ENCODE data around the gene TRIML2. TPM values are rescaled to one million over a fixed set of nuclear protein-coding genes. Genes with fewer than 3 reads are reported as not detected.
"Not testable (repeated sequence)": the region's sequence is repeated elsewhere in the genome, so short reads cannot be mapped to it uniquely, and the experiment has no call there.

The TRIML2 gene
- total RNA-seq, 2 experiments from 2014 or later, result not detected

- CTCF ChIA-PET, result no interaction called here
- POLR2A ChIA-PET, result no interaction called here
Measured at GRCh38 chr4:188107931-188108843, 1.2 kb downstream of the TRIML2 start.

- CTCF ChIA-PET, result no interaction called here
- POLR2A ChIA-PET, result no interaction called here
Measured at GRCh38 chr4:188106454-188106853, 2.9 kb downstream of the TRIML2 start.

- ChIA-PET POLR2A (no interaction called here), CTCF (no interaction called here)
Measured at GRCh38 chr4:188092824-188093223, 16.6 kb downstream of the TRIML2 start.

- ChIA-PET CTCF (no interaction called here), POLR2A (no interaction called here)
Measured at GRCh38 chr4:188086858-188087257, 22.5 kb downstream of the TRIML2 start.

- ChIA-PET CTCF (no interaction called here), POLR2A (no interaction called here)
Measured at GRCh38 chr4:188082796-188083195, 26.6 kb downstream of the TRIML2 start.

- ChIA-PET CTCF (no interaction called here), POLR2A (no interaction called here)
Measured at GRCh38 chr4:188078116-188078515, 31.3 kb downstream of the TRIML2 start.

- CTCF ChIA-PET, result no interaction called here
- POLR2A ChIA-PET, result no interaction called here
Measured at GRCh38 chr4:188076169-188076568, 33.2 kb downstream of the TRIML2 start.

- ChIA-PET CTCF (no interaction called here), POLR2A (no interaction called here)
Measured at GRCh38 chr4:188061083-188061482, 48.3 kb downstream of the TRIML2 start.

- POLR2A ChIA-PET, result no interaction called here
- CTCF ChIA-PET, result no interaction called here
Measured at GRCh38 chr4:188053302-188053701, 56.1 kb downstream of the TRIML2 start.

- CTCF ChIA-PET, result no interaction called here
- POLR2A ChIA-PET, result no interaction called here
Measured at GRCh38 chr4:188046657-188047056, 62.7 kb downstream of the TRIML2 start.

GRCh38 chr4:188045461-188045860, 63.9 kb downstream of the TRIML2 start:
- CTCF ChIA-PET, POLR2A ChIA-PET: not testable (repeated sequence)

- ChIA-PET POLR2A (no interaction called here), CTCF (no interaction called here)
Measured at GRCh38 chr4:188043154-188043553, 66.2 kb downstream of the TRIML2 start.

- ChIA-PET POLR2A (no interaction called here), CTCF (no interaction called here)
Measured at GRCh38 chr4:188042191-188042590, 67.2 kb downstream of the TRIML2 start.

GRCh38 chr4:188041721-188042120, 67.7 kb downstream of the TRIML2 start:
- POLR2A ChIA-PET, result no interaction called here

More at GRCh38 chr4:188041721-188042120, 67.7 kb downstream of the TRIML2 start:
- CTCF ChIA-PET, result no interaction called here

Other genes with a start within 250 kb of the TRIML2 start
- not detected for gene ZFP42, start 113.8 kb downstream of the TRIML2 start, total RNA-seq
- gene TRIML1, start 29.8 kb upstream of the TRIML2 start, total RNA-seq, result not detected